ENCODE data around the gene CREB3L2. TPM values are rescaled to one million over a fixed set of nuclear protein-coding genes. Genes with fewer than 3 reads are reported as not detected.

The CREB3L2 gene
- total RNA-seq, 1 donor from 2014 or later = 28.9 TPM

DNA sequence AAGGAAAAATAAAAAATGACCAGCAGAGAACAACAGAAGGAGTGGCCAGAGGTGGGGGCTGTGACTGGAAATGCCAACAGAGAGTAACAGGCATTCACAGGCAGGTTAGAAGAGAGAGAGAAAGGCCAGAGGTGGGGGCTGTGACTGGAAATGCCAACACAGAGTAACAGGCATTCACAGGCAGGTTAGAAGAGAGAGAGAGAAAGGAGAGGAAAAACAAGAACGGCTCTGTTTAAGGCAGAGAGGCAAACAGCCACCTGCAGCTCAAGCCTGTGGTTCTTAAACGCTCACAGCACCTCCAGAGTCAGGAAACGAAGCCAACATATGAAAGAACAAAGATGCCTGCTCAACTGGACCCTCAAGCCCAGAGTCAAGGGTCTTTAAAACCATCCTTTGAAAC, 115.6 kb downstream of the CREB3L2 start:
- no peaks in the 10 kb centered on the region for H3K27me3 ChIP-seq (ENCODE audit: low read depth)
- H3K9me3 ChIP-seq (replicated peaks) = peaks cover 4% of the 10 kb centered on the region
- no peak overlapping the region for H3K4me3 ChIP-seq
- TF ChIP-seq CTCF (IDR thresholded peaks at IDR 0.05; ENCODE audit: borderline replicate concordance) = no peak
- H3K4me1 ChIP-seq = peaks cover 25% of the 10 kb centered on the region
- intact Hi-C loops (cut with micrococcal nuclease) = no loop called here
- DNase-seq = no peak
- H3K36me3 ChIP-seq = peaks cover 44% of the 10 kb centered on the region
- no peak overlapping the region for H3K27ac ChIP-seq (replicated peaks)

GRCh38 chr7:137885678-137886077, 116.2 kb downstream of the CREB3L2 start:
- no peak overlapping the region for H3K27ac ChIP-seq (replicated peaks)
- no peak for TF ChIP-seq CTCF (IDR thresholded peaks at IDR 0.05; ENCODE audit: borderline replicate concordance)
- intact Hi-C loops (cut with micrococcal nuclease) = no loop called here
- peaks cover 49% of the 10 kb centered on the region for H3K36me3 ChIP-seq
- H3K4me1 ChIP-seq = peaks cover 19% of the 10 kb centered on the region
- H3K4me3 ChIP-seq = no peak overlapping the region
- DNase-seq = no peak
- peaks cover 4% of the 10 kb centered on the region for H3K9me3 ChIP-seq (replicated peaks)
- H3K27me3 ChIP-seq (ENCODE audit: low read depth) = no peaks in the 10 kb centered on the region

DNA sequence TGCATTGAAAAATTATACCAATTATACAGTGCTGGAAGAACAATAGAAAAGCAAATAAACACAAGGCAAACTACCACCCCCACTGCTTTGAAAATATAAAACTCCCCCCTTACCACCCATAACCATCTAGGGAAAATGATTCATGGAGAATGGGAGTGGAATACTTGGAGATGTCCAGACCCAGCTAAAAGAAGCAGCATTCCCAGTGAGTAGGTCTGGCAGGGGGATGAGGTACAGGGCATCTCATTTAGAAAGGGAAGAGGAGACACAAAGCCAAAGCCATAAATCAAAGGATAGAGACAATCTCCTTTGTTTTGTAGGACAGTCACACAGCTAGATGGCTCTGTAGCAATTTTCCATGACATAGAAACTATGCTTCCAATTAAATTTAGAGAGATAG, 119.1 kb downstream of the CREB3L2 start:
- peaks cover 32% of the 10 kb centered on the region for H3K4me1 ChIP-seq

GRCh38 chr7:137882261-137882668, 119.6 kb downstream of the CREB3L2 start:
- Histone ChIP-seq H3K4me3 (no peak overlapping the region), H3K36me3 (peaks cover 69% of the 10 kb centered on the region), H3K27me3 (ENCODE audit: low read depth) (no peaks in the 10 kb centered on the region), H3K9me3 (replicated peaks) (peaks cover 4% of the 10 kb centered on the region), H3K4me1 (peaks cover 36% of the 10 kb centered on the region), H3K27ac (replicated peaks) (no peak overlapping the region)
- TF ChIP-seq CTCF (IDR thresholded peaks at IDR 0.05; ENCODE audit: borderline replicate concordance) = no peak
- intact Hi-C loops (cut with micrococcal nuclease) = no loop called here
- DNase-seq = no peak

More for the DNA sequence above, 119.1 kb downstream of the CREB3L2 start:
- DNase-seq = no peak
- Histone ChIP-seq H3K27me3 (ENCODE audit: low read depth) (no peaks in the 10 kb centered on the region), H3K4me3 (no peak overlapping the region), H3K36me3 (peaks cover 69% of the 10 kb centered on the region), H3K9me3 (replicated peaks) (peaks cover 4% of the 10 kb centered on the region), H3K27ac (replicated peaks) (no peak overlapping the region)
- TF ChIP-seq CTCF (IDR thresholded peaks at IDR 0.05; ENCODE audit: borderline replicate concordance) = no peak
- intact Hi-C loops (cut with micrococcal nuclease) = no loop called here

GRCh38 chr7:137881607-137882260, 120.2 kb downstream of the CREB3L2 start:
- peaks cover 4% of the 10 kb centered on the region for H3K9me3 ChIP-seq (replicated peaks)
- peaks cover 69% of the 10 kb centered on the region for H3K36me3 ChIP-seq
- TF ChIP-seq CTCF (IDR thresholded peaks at IDR 0.05; ENCODE audit: borderline replicate concordance) = no peak
- H3K4me1 ChIP-seq = peaks cover 41% of the 10 kb centered on the region
- H3K27me3 ChIP-seq (ENCODE audit: low read depth) = no peaks in the 10 kb centered on the region
- DNase-seq = no peak
- no peak overlapping the region for H3K27ac ChIP-seq (replicated peaks)
- H3K4me3 ChIP-seq = no peak overlapping the region
- intact Hi-C loops (cut with micrococcal nuclease) = no loop called here

All from left ventricle myocardium inferior (tissue), 1 donor.